Effector CD4-positive, alpha-beta T cell (primary cell): Measurements from ENCODE around the gene GALNTL6.

Experiments
- DNase-seq: peaks from one replicate; pipeline ENCODE4 v3.0.0-alpha.2; 2020

Gene GALNTL6

DNA sequence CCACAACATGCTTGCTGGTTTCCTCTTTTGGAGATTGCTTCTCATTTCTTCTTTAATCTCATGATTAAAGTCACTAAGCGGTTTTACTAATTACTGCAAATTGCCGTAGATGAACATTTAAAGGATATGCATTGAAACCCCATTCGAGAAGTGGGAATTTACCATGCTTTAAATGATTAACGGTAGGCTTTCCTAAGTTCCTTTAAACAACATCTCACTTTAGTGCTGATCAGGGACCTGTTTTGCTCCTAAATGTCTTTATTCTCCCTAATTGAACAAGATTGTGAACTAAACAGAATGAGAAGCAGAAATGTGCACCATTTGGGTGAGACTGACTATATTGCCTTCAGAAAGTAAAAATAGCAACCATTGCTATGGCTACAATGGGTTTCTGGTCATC lies 430.3 kb downstream of the GALNTL6 start:
- DNase-seq, result no peak

DNA sequence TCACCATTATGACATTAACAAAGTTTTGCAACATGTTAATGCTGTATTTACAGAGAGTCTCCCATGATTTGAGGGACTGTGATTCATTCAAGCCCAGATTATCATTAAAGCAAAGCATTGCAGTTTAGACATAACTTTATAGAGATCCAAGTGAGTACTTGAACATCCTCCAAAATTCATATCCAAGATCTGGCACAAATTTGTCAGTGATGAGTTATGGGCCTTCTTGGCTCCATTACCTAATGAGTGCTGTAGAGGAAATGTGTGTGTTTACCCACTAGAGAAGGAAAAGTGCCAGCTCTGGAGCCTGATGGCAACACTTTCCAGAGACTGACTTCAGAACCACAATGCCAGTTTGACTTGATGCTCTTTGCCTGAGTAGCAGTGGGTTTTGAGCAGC lies 432.3 kb downstream of the GALNTL6 start:
- DNase-seq, result no peak

DNA sequence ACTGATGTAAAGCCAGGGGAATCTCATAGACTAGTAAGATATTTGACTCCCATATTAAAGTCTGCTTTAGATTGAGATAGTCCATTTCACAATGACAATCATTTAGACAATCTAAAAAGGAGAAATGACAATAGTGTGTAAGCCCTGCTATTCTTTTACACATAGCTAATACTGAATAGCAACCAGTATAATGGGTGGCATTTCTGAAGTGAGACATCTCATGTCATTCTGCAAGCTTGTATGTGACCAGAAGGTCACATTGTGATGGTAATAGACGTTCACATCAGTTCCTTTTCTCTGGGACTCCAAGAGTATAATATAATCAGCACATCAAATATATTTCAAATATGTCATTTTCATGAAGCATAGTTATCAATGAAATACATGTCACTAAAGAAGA lies 440.2 kb downstream of the GALNTL6 start:
- DNase-seq, result no peak

DNA sequence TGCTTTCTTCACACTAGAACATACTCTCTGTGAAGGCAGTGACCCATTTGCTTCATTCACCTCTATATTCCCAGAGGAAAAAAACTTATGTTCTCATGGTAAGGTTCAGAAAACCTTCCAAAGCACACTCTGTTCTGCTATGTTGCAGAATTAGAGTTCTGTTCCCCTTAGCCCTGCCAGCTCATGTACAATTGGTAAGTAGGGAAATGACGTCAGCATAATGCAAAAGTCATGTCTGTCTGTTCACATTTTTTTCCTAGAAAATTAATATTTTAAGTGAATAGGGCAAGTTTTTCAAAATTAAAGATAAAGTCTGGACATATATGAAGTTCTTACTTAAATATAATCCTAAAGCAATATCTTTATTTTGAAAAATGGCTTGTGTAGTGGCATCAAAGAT lies 443.6 kb downstream of the GALNTL6 start:
- DNase-seq, result no peak

DNA sequence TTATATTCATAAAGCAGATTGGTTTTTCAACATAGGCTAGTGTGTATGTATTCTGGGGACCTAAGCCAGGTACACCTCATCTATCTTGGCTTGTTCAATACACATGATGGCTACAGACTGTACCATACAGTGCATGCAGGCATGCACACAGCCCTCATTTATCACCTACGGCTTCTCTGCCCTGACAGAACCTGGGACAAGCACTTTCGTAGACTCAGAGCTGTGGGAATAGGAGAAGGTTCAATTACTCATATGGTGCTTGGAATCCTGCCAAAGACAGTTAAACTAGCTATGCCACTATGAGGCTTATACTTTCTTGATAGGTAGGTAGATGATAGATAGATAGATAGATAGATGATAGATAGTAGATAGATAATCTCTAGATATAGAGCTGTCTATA lies 457.2 kb downstream of the GALNTL6 start:
- DNase-seq, result no peak

DNA sequence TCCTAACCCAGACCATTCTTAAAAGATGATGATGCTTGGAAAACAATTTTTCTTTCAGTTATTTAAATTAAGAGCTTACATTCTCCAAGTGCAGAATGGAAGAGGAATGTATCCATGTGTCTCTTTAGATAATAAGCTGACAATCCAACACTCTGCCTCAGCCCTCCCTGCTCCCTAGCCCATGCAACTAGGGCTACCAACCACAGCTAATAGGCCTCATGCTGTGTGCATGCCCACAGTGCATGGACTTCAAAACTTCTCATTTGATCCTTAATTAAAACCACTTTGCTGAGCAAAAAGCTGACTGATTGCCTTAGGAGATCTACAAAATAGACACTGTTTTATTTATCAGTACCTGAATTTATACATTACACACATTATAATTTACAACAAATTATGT lies 473.9 kb downstream of the GALNTL6 start:
- no peak for DNase-seq

DNA sequence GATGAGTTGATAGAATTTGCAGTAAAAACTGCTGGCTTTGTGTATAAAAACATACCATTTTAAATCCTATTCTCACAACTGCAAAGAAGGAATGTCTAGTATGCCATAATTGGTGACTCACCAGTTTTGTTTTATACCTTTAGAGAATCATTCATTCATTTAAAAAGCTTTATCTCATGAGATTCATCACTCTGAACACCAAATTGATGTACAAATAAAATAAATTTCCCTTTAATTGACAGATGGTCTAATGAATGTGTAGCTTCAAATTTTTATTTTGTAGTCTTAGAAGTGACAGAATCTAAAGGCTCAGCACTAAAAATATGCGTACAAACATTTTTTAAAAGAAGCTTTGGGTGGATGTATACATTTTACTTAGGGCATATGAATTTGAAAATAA lies 492.5 kb downstream of the GALNTL6 start:
- no peak for DNase-seq

DNA sequence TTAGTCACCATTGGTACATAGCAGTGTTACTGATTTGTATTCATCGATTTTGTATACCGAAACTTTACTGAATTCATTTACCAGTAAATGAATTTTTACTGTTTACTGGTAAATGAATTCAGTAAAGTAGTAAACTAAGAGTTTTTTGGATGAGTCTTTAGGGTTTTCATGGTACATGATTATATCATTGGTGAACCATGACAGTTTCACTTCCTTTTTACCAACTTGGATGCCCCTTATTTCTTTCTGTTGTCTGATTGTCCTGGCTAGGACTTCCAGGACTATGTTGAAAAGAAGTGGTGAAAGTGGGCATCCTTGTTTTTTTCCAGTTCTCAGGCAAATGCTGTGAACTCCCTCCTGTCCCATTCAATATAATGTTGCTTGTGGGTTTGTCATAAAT lies 494.9 kb downstream of the GALNTL6 start:
- no peak for DNase-seq

DNA sequence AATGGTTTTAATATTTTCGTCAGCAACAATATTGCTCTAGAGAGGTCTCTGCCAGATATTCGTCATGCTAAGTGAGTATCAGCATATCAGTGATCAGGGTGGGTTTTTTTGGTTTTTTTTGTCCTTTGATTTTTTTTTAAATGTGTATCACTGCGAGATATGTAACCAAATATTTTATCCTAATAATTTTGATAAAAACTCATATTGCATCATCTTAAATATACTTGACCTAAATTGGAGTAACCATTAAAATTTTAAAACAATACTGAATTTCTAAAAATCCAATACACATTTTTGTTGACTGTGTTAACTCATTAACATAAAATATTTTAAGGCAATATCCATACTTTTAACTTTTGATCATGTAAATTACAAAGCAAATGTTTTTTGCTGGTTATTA lies 498.5 kb downstream of the GALNTL6 start:
- no peak for DNase-seq

DNA sequence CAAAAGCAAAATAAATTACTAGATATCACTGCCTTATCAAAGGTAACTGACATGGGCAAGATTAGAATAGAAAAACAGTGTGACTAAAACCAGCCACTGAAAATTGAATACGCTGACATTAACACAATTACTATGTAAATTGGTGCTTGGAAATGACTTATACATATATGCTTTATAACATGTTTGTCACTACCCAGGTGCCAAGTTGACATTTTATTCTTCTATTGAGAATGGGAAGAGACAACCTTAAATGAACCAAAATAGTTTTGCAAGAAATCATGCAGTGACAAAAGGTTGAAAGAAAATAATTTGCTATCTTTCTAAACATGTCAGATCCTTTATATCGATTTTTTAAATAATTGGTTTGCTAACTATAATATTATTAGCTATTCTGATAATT lies 510.1 kb downstream of the GALNTL6 start:
- no peak for DNase-seq

DNA sequence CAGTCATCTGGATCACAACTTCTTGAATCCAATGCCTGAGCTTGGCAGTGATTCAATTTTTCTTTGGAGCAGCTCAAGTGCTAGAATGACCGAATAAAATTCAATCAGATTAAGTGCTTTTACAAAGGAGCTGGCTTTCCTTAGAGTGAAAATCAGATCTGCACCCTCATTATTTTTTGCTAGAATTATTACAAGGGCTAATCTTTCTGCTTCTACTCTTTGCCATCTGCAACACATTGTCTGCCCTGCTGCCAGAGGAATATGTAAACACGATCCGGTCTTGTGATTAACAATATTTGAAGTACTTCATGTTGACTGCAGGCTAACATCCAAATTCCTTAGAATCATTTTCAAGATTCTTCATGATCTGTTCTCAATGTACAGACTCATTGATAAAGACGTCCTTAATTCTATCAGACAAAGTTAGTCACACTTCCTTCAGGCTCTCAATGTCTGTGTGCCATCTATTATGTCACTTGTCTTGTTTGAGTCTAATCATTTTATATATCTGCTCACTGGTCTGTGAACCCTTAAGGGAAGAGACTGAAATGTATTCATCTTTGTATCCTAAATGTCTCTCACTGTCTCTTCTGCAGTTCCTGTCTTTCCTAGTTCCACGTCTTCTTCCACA lies 531.2 kb downstream of the GALNTL6 start:
- no peak for DNase-seq

DNA sequence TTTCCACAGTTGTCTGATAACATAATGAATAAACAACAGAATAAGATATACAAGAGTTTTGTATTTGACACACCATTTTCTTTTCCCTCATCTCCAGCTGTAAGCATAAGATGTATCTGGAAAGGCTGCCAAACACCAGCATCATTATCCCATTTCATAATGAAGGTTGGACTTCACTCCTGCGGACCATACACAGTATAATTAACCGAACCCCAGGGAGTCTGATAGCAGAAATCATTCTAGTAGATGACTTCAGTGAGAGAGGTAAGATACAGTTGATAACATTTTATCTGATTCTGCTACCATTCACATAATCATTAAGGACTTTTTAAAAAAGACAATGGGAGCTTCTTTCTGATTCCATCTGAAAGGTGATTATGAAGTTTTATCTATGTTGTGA lies 535.2 kb downstream of the GALNTL6 start:
- DNase-seq, result no peak

DNA sequence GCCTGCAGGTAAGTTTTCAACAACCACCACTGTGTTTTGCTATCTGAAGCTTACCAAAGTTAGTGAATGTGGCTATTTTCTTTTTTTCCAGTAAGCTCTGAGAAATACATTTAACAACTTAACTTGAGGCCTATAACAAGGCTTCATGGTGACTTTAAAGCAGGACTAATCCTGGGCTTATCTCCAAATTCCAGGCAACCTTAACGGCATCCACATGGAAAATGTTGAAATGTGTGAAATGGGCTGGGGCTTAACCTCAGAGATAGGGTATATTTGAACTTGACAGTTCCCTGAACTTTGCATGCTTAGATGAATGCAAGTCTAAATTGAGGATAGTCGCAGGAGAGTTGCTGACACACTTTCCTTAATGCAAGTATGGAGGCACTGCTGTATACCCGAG lies 539.2 kb downstream of the GALNTL6 start:
- no peak for DNase-seq

DNA sequence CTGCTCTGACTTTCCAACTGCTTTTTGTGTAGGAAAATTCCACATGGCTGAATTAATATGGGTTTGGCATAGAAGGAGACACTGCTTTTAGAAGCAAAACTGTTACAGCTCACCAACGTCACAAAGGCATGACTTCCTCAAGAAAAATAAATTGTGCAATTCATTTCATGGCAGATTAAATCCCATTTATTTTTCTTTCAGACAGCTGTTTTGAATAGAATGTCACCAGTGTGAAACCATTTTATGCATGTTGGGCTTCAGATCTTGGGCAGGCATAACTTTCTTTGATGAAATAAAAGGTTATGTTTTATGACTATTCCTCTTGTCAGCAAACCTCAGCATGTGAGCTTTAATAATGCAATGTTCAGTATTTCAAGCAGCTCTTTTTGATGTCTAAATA lies 542.8 kb downstream of the GALNTL6 start:
- DNase-seq, result no peak

DNA sequence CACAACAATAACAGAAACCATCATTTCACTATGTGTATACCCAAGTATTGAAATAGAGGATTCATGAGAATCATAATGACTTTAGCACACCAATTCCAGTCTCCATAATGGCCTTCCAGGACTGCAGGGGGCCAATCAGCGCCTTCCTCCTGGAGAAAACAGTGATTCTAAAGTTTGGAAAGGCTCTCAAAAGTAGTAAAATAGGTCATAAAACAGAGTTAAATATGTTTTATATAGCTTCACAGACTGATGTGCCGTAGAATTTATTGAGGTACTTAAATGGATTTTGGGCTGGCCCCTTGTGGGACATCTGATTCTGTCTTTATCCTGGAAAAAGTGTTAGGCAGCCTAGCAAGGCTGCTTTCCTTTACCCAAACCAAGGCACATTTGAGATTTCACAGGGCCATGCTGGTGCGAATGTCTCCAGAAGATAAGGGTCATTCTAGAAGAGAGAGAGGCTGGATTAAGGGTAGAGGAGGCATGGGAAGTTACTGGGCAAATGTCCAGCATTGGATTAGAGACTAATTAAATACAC lies 543.9 kb downstream of the GALNTL6 start:
- DNase-seq, result no peak

DNA sequence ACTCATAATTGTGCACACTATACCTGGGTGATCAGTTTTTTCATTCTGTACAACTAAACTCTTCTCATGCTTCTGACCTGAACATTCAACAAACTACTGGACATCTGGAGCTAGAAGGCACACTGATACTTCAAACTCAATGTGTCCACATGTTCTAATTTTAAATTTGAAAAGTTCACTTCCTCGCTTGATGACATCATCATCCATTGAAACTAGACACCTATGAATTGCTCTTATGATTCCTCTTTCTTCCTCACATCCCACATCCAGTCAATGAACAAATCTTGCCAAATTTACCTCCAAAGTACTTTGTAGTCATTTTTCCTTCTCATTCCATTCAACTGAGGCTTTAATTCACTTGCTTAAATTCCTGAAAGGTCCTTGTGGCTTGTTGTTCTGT lies 549.4 kb downstream of the GALNTL6 start:
- no peak for DNase-seq

DNA sequence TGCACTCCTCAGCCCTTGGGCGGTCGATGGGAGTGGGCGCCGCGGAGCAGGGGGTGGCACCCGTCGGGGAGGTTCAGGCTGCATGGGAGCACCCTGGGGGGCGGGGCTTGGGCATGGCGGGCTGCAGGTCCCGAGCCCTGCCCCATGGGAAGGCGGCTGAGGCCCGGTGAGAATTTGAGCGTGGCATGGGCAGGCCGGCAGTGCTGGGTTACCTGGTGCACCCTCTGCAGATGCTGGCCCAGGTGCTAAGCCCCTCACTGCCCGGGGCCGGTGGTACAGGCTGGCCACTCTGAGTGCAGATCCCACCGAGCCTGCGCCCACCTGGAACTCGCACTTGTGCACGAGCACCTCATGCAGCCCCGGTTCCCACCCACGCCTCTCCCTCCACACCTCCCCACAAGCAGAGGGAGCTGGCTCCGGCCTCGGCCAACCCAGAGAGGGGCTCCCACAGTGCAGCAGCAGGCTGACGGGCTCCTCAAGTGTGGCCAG lies 556.3 kb downstream of the GALNTL6 start:
- DNase-seq, result no peak

DNA sequence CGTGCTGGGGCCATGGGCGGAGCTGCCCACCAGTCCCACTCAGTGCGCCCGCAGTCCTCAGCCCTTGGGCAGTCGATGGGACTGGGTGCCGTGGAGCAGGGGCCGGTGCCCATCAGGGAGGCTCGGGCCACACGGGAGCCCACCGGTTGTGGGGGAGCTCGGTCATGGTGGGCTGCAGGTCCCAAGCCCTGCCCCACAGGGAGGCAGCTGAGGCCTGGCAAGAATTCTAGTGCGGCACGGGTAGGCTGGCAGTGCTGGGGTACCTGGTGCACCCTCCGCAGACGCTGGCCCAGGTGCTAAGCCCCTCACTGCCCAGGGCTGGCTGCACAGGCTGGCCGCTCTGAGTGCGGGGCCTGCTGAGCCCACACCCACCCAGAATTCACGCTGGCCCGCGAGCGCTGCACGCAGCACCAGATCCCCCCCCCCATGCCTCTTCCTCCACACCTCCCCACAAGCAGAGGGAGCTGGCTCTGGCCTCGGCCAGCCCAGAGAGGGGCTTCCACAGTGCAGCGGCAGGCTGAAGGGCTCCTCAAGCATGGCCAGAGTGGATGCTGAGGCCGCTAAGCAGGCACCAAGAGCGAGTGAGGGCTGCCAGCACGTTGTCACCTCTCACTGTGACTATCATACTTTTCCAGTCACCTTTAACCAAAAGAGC lies 564.4 kb downstream of the GALNTL6 start:
- DNase-seq, result no peak

DNA sequence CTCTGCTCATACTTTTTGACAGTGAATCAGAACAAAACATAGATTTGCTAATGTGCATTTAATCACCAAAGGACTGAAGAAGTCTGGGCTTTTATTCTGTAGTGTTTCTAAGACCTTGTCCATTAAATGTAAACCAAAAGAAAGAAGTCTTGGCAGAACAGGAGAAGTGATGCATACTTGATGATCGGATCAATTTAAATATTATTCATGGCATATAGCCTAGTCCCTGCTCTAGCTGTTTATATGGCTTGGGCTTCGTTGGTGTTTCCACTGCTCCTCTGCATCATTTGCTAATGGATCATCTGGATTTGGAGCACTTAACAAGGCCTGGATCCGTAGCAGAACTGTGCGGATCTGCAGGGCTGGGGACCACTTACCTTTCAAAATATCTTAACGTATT lies 566.6 kb downstream of the GALNTL6 start:
- DNase-seq, result no peak

DNA sequence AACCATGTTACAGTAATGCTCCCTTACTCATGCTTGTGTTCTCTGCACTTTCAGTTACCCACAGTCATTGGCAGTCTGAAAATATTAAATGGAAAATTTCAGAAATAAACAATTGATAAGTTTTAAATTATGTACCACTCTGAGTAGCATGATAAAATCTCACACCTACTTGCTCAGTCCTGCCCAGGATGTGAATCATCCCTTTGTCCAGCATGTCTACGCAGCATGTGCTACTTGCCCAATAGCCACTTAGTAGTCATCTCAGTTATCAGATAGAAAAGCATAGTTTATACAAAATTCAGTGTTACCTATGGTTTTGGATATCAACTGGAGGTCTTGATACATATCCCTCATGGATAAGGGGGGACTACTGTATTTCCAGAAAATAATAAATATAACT lies 577.1 kb downstream of the GALNTL6 start:
- DNase-seq, result no peak

DNA sequence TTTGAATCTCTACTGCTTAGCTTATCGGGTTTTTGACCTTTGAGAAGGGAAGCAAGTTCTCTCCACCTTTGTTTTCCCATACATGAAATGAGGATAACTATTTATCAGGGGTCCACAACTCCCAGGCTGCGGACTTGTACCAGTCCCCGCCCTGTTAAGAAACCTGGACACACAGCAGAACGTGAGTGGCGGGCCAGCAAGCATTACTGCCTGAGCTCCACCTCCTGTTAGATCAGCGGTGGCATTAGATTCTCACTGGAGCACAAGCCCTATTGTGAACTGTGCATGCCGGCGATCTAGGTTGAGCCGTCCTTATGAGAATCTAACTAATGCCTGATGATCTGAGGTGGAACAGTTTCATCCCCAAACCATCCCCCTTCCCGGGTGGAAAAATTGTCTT lies 579.5 kb downstream of the GALNTL6 start:
- DNase-seq, result no peak

DNA sequence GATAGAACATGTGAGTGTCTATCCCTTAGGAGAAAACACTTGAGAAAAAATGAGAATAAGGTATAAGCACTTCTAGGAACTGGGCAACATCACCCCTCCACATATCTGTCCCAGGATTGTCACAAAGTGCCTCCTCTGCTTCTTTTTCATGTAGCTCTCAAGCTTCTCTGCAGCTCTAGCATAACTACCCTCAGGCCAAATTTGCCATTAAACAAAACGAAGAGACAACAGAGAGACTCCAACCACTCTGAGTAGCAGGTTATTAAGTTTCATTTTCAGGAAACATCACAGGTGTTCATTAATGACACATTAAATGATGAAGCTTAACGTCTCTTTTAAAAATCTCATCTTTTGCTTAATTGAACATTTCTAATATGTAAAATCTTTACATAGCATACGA lies 580.0 kb downstream of the GALNTL6 start:
- no peak for DNase-seq

DNA sequence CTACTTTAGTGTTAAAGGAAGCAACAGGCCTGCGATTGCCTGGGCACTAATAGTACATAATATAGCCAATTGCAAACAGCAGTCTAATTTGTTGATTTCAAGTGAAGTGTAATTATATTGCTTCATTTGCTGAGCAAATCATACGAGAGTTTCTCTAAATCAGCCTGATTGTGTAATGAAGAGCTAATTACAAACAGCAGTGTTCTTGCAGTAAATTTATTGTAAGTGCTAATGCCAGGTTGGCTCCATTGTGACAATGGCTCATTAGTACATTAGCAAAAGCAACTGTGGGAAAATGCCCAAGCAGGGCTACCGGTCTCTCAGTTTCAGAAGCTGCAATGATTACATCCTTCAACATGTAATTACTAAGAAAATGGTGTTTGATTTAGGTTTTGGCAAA lies 591.5 kb downstream of the GALNTL6 start:
- no peak for DNase-seq

DNA sequence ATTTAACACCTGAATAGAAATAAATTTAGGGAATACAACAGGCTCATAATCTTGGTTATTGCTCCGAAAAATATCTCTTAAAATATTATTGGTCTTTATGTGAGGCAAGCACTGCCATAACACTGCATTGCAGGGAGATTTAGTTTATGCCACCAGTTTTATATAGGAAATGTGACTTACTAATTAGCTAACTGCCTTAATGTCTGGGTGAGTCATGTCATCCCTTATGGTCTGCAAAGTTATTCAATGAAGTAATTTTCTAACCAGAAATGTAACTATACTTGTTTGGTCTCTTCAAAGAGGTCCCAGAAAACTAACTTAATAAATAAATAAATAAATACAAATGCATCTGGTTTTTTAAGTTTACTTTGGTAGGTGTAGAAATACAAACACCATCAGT lies 597.2 kb downstream of the GALNTL6 start:
- DNase-seq, result no peak

DNA sequence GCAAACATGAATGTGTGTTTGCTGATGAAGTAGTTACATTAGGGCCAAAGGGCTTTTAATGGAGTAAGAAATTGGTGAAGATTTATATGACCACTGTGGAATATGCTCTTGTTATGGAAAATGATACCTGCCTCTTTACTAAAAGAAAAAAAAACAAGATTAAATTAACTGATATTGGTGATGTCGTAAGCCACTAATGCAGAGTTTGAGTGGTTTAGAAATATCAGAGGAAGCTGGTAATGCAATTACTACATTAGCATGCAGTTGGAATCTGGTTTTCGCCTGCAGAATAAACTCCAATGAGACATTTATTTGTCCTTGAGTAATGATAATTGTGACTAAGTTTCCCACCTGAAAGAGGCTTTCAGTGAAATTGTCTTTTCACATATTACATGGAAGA lies 597.9 kb downstream of the GALNTL6 start:
- DNase-seq, result no peak
